Activated T-cell treated with anti-CD3 and anti-CD28 coated beads, Interleukin-2, amount 50 U/mL, for 72 hours (primary cell): ENCODE data around the gene AMER3. TPM values are rescaled to one million over a fixed set of nuclear protein-coding genes. Genes with fewer than 3 reads are reported as not detected.

ENCODE experiments used
- ATAC-seq, 2 donors: fragments of 150-1000 bp; cut with Tn5 transposase; replicated peaks in 1 of 2; 2 replicates each; pipeline ENCODE4 v1.10.0; 2021; ENCODE audit warnings: moderate library complexity in 2 of 2, mild to moderate bottlenecking in 1 of 2
- DNase-seq, 2 donors: peaks; one replicate each; pipeline ENCODE4 v3.0.0; 2021 to 2022; ENCODE audit warnings: mixed read lengths in 1 of 2
- H3K27ac Mint-ChIP-seq: one replicate; pipeline ENCODE4 v1.8.0; 2022; ENCODE audit warnings: mild to moderate bottlenecking, moderate library complexity, mixed read lengths
- H3K27me3 Mint-ChIP-seq: one replicate; pipeline ENCODE4 v1.8.0; 2022; ENCODE audit warnings: low read depth, mixed read lengths
- H3K36me3 Mint-ChIP-seq, 2 donors: one replicate each; pipeline ENCODE4 v1.8.0; 2022; ENCODE audit warnings: mixed read lengths in 2 of 2, mild to moderate bottlenecking in 1 of 2; ENCODE audit not compliant: insufficient read depth in 2 of 2
- H3K4me1 Mint-ChIP-seq: one replicate; pipeline ENCODE4 v1.8.0; 2022; ENCODE audit warnings: low read depth, mixed read lengths
- H3K4me3 Mint-ChIP-seq, 2 donors: one replicate each; pipeline ENCODE4 v1.8.0; 2022; ENCODE audit warnings: mild to moderate bottlenecking in 2 of 2, mixed read lengths in 2 of 2, moderate library complexity in 2 of 2
- H3K9me3 Mint-ChIP-seq, 2 donors: one replicate each; pipeline ENCODE4 v1.8.0; 2022; ENCODE audit warnings: mixed read lengths in 2 of 2
- total RNA-seq, 2 donors: library from RNA; stranded (reverse); gene quantifications; one replicate each; pipeline ENCODE4 v1.2.3, GENCODE V29; 2022

The AMER3 gene
- total RNA-seq, 2 donors from 2014 or later: not detected

- Mint-ChIP-seq H3K9me3 (no peaks in the 10 kb centered on the region), H3K4me1 (no peaks in the 10 kb centered on the region), H3K27me3 (peaks cover 32% of the 10 kb centered on the region), H3K27ac (no peak overlapping the region), H3K4me3 (no peak overlapping the region), H3K36me3 (peaks cover 0 to 4% of the 10 kb centered on the region in 2 donors)
- ATAC-seq (no peak), DNase-seq (no peak)
These were observed 4.8 kb downstream of the AMER3 start for GRCh38 chr2:130759906-130760753.

- Mint-ChIP-seq H3K4me1 (no peaks in the 10 kb centered on the region), H3K36me3 (peaks cover 0 to 4% of the 10 kb centered on the region in 2 donors), H3K9me3 (no peaks in the 10 kb centered on the region), H3K27me3 (peaks cover 25% of the 10 kb centered on the region), H3K4me3 (no peak overlapping the region), H3K27ac (no peak overlapping the region)
- ATAC-seq (no peak), DNase-seq (no peak)
These were observed 5.7 kb downstream of the AMER3 start for GRCh38 chr2:130760754-130761751.

- no peak for ATAC-seq
- Mint-ChIP-seq H3K27me3 (peaks cover 24% of the 10 kb centered on the region), H3K9me3 (no peaks in the 10 kb centered on the region), H3K36me3 (peaks cover 0 to 3% of the 10 kb centered on the region in 2 donors), H3K4me1 (no peaks in the 10 kb centered on the region), H3K4me3 (no peak overlapping the region), H3K27ac (no peak overlapping the region)
- DNase-seq: no peak
These were observed 6.9 kb downstream of the AMER3 start for GRCh38 chr2:130762031-130762909.

- ATAC-seq (no peak), DNase-seq (no peak)
- Mint-ChIP-seq H3K9me3 (no peaks in the 10 kb centered on the region), H3K4me1 (no peaks in the 10 kb centered on the region), H3K36me3 (no peaks in the 10 kb centered on the region), H3K27me3 (peaks cover 17% of the 10 kb centered on the region), H3K27ac (no peak overlapping the region), H3K4me3 (no peak overlapping the region)
These were observed 7.6 kb downstream of the AMER3 start for GRCh38 chr2:130762910-130763385.

GRCh38 chr2:130763405-130763804 is 8.1 kb downstream of the AMER3 start:
- Mint-ChIP-seq H3K4me1 (no peaks in the 10 kb centered on the region), H3K36me3 (no peaks in the 10 kb centered on the region), H3K4me3 (no peak overlapping the region), H3K9me3 (no peaks in the 10 kb centered on the region), H3K27ac (no peak overlapping the region), H3K27me3 (peaks cover 13% of the 10 kb centered on the region)
- DNase-seq: no peak
- no peak for ATAC-seq

- Mint-ChIP-seq H3K27me3 (peaks cover 16% of the 10 kb centered on the region), H3K9me3 (no peaks in the 10 kb centered on the region), H3K36me3 (no peaks in the 10 kb centered on the region), H3K4me1 (no peaks in the 10 kb centered on the region), H3K27ac (no peak overlapping the region), H3K4me3 (no peak overlapping the region)
- DNase-seq (no peak), ATAC-seq (no peak)
These were observed 8.9 kb downstream of the AMER3 start for GRCh38 chr2:130764035-130764820.

- no peaks in the 10 kb centered on the region for H3K9me3 Mint-ChIP-seq
- no peak overlapping the region for H3K4me3 Mint-ChIP-seq
These were observed 9.4 kb downstream of the AMER3 start for GRCh38 chr2:130764821-130765115.

GRCh38 chr2:130765464-130765863 is 10.1 kb downstream of the AMER3 start:
- DNase-seq (no peak), ATAC-seq (no peak)
- Mint-ChIP-seq H3K9me3 (no peaks in the 10 kb centered on the region), H3K27me3 (peaks cover 19% of the 10 kb centered on the region), H3K4me1 (no peaks in the 10 kb centered on the region), H3K36me3 (no peaks in the 10 kb centered on the region), H3K27ac (no peak overlapping the region), H3K4me3 (no peak overlapping the region)

More at GRCh38 chr2:130764821-130765115, 9.4 kb downstream of the AMER3 start:
- DNase-seq (no peak), ATAC-seq (no peak)
- no peak overlapping the region for H3K27ac Mint-ChIP-seq
- no peaks in the 10 kb centered on the region for H3K4me1 Mint-ChIP-seq
- H3K27me3 Mint-ChIP-seq: peaks cover 19% of the 10 kb centered on the region
- H3K36me3 Mint-ChIP-seq: no peaks in the 10 kb centered on the region

GRCh38 chr2:130766037-130766436 is 10.7 kb downstream of the AMER3 start:
- H3K27me3 Mint-ChIP-seq: peaks cover 13% of the 10 kb centered on the region
- no peak for ATAC-seq
- no peaks in the 10 kb centered on the region for H3K9me3 Mint-ChIP-seq
- H3K4me3 Mint-ChIP-seq: no peak overlapping the region
- no peak overlapping the region for H3K27ac Mint-ChIP-seq
- no peak for DNase-seq
- no peaks in the 10 kb centered on the region for H3K36me3 Mint-ChIP-seq
- no peaks in the 10 kb centered on the region for H3K4me1 Mint-ChIP-seq

- Mint-ChIP-seq H3K4me1 (no peaks in the 10 kb centered on the region), H3K27ac (no peak overlapping the region), H3K9me3 (no peaks in the 10 kb centered on the region), H3K4me3 (no peak overlapping the region), H3K36me3 (no peaks in the 10 kb centered on the region), H3K27me3 (peaks cover 13% of the 10 kb centered on the region)
- DNase-seq (no peak), ATAC-seq (no peak)
These were observed 11.5 kb downstream of the AMER3 start for GRCh38 chr2:130766711-130767407.

- no peak for DNase-seq
- Mint-ChIP-seq H3K36me3 (no peaks in the 10 kb centered on the region), H3K27me3 (peaks cover 13% of the 10 kb centered on the region), H3K27ac (no peak overlapping the region), H3K4me1 (no peaks in the 10 kb centered on the region), H3K4me3 (no peak overlapping the region), H3K9me3 (no peaks in the 10 kb centered on the region)
- ATAC-seq: no peak
These were observed 12.1 kb downstream of the AMER3 start for GRCh38 chr2:130767408-130767775.
